ENCODE data around the gene PHF21A. TPM values are rescaled to one million over a fixed set of nuclear protein-coding genes. Genes with fewer than 3 reads are reported as not detected.

Gene PHF21A
- total and polyA plus RNA-seq, 10 of the 15 experiments (the other 5 are each of a cell fraction or from before 2014, with no cell fraction given): 2.6 to 37.2 (median 16.0) TPM

DNA sequence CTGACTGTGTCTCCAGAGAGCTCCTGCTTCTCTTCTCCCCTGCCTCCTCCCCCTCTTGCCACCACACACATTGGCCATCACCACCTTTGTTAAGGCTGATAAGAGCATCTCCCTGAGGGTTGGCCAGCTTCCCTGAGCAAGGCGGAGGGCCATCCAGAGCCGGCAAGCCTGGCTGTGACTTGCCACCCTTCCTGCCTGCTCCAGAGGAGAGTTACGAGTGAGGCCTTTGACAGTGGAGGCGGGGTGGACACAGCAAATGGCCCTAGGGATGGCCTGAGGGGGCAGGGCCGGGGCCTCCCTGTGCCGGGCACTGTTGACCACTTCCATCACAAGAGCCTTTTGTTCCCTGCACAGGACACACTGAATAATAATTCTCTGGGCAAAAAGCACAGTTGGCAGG is 219.6 kb downstream of the PHF21A start:
- SMC1A ChIA-PET (ENCODE audit: uncharacterized antibody, unreplicated experiment): no interaction called here
- Histone ChIP-seq H3K9ac (ENCODE audit: control insufficient read depth, insufficient read depth, low read length) (no peak overlapping the region), H3K9me3 (replicated peaks; ENCODE audit: control insufficient read depth, insufficient read depth, low read length) (no peaks in the 10 kb centered on the region), H3K27ac (ENCODE audit: control insufficient read depth, insufficient read depth) (no peak overlapping the region), H3K4me3 (no peak overlapping the region), H3K36me3 (ENCODE audit: control insufficient read depth in 2 of 2, insufficient read depth in 2 of 2, low read length in 1 of 2) (no peaks in the 10 kb centered on the region), H3K4me1 (ENCODE audit: control insufficient read depth, insufficient read depth, low read length) (no peaks in the 10 kb centered on the region), H2AFZ (ENCODE audit: control insufficient read depth, low read depth, low read length) (no peak overlapping the region), H3K79me2 (ENCODE audit: control insufficient read depth, insufficient read depth, low read length) (no peaks in the 10 kb centered on the region), H3K4me2 (ENCODE audit: control insufficient read depth, insufficient read depth) (no peak overlapping the region), H3K27me3 (replicated peaks in 1 of 2; ENCODE audit: control insufficient read depth in 2 of 2, insufficient read depth in 2 of 2, low read length in 1 of 2) (peaks cover 3 to 10% of the 10 kb centered on the region in 2 experiments; a peak in 3 of 4 replicates), H4K20me1 (ENCODE audit: control insufficient read depth, insufficient read depth) (no peaks in the 10 kb centered on the region; the same call in 1 of the 2 replicates)
- in situ Hi-C loops (cut with MboI) (no loop called here), intact Hi-C loops (cut with micrococcal nuclease; ENCODE audit: unreplicated experiment) (no loop called here)
- TF ChIP-seq FOXM1 (IDR thresholded peaks at IDR 0.05; ENCODE audit: low read depth, low read length) (no peak), BACH1 (IDR thresholded peaks at IDR 0.05; ENCODE audit: borderline replicate concordance) (no peak), RAD21 (IDR thresholded peaks at IDR 0.05; ENCODE audit: insufficient read depth, low read depth, low read length) (no peak), TCF12 (IDR thresholded peaks at IDR 0.05; ENCODE audit: low read depth, low read length) (no peak), NFXL1 (IDR thresholded peaks at IDR 0.05; ENCODE audit: borderline replicate concordance) (no peak), NFYB (IDR thresholded peaks at IDR 0.05; ENCODE audit: insufficient read depth, low read depth, low read length) (no peak), RCOR1 (conservative IDR thresholded peaks at IDR 0.05; ENCODE audit: low read depth, low read length) (no peak), ZNF622 (IDR thresholded peaks at IDR 0.05) (no peak), MTA3 (IDR thresholded peaks at IDR 0.05; ENCODE audit: borderline replicate concordance, low read length) (no peak), TBL1XR1 (IDR thresholded peaks at IDR 0.05; ENCODE audit: low read depth, low read length) (no peak), ZNF24 (IDR thresholded peaks at IDR 0.05) (no peak), KDM1A (IDR thresholded peaks at IDR 0.05; ENCODE audit: borderline replicate concordance) (no peak), EED (IDR thresholded peaks at IDR 0.05; ENCODE audit: low read depth) (no peak)
- TF ChIP-seq, protein P1, sequence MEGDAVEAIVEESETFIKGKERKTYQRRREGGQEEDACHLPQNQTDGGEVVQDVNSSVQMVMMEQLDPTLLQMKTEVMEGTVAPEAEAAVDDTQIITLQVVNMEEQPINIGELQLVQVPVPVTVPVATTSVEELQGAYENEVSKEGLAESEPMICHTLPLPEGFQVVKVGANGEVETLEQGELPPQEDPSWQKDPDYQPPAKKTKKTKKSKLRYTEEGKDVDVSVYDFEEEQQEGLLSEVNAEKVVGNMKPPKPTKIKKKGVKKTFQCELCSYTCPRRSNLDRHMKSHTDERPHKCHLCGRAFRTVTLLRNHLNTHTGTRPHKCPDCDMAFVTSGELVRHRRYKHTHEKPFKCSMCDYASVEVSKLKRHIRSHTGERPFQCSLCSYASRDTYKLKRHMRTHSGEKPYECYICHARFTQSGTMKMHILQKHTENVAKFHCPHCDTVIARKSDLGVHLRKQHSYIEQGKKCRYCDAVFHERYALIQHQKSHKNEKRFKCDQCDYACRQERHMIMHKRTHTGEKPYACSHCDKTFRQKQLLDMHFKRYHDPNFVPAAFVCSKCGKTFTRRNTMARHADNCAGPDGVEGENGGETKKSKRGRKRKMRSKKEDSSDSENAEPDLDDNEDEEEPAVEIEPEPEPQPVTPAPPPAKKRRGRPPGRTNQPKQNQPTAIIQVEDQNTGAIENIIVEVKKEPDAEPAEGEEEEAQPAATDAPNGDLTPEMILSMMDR (IDR thresholded peaks at IDR 0.05 in 2 of 3, conservative IDR thresholded peaks at IDR 0.05 in 1 of 3; ENCODE audit: control insufficient read depth in 2 of 3, extremely low read depth in 1 of 3, insufficient read depth in 1 of 3, low read depth in 3 of 3, low read length in 3 of 3): no peak
- TF ChIP-seq, protein P2, sequence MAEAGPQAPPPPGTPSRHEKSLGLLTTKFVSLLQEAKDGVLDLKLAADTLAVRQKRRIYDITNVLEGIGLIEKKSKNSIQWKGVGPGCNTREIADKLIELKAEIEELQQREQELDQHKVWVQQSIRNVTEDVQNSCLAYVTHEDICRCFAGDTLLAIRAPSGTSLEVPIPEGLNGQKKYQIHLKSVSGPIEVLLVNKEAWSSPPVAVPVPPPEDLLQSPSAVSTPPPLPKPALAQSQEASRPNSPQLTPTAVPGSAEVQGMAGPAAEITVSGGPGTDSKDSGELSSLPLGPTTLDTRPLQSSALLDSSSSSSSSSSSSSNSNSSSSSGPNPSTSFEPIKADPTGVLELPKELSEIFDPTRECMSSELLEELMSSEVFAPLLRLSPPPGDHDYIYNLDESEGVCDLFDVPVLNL (IDR thresholded peaks at IDR 0.05; ENCODE audit: low read depth, low read length): no peak
- TF ChIP-seq, protein P3, sequence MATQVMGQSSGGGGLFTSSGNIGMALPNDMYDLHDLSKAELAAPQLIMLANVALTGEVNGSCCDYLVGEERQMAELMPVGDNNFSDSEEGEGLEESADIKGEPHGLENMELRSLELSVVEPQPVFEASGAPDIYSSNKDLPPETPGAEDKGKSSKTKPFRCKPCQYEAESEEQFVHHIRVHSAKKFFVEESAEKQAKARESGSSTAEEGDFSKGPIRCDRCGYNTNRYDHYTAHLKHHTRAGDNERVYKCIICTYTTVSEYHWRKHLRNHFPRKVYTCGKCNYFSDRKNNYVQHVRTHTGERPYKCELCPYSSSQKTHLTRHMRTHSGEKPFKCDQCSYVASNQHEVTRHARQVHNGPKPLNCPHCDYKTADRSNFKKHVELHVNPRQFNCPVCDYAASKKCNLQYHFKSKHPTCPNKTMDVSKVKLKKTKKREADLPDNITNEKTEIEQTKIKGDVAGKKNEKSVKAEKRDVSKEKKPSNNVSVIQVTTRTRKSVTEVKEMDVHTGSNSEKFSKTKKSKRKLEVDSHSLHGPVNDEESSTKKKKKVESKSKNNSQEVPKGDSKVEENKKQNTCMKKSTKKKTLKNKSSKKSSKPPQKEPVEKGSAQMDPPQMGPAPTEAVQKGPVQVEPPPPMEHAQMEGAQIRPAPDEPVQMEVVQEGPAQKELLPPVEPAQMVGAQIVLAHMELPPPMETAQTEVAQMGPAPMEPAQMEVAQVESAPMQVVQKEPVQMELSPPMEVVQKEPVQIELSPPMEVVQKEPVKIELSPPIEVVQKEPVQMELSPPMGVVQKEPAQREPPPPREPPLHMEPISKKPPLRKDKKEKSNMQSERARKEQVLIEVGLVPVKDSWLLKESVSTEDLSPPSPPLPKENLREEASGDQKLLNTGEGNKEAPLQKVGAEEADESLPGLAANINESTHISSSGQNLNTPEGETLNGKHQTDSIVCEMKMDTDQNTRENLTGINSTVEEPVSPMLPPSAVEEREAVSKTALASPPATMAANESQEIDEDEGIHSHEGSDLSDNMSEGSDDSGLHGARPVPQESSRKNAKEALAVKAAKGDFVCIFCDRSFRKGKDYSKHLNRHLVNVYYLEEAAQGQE (IDR thresholded peaks at IDR 0.05; ENCODE audit: low read depth, low read length): no peak
- POLR2A ChIA-PET: no interaction called here
- FAIRE-seq (no peak), DNase-seq (ENCODE audit: low read depth, low spot score) (no peak), ATAC-seq (no peak)
- CTCF ChIA-PET: interaction anchor here (1.2 kb wide), 1 partner anchor 64 kb away, joined by 5 read pairs; no protein-coding TSS in a partner anchor
- RAD21 ChIA-PET (ENCODE audit: unreplicated experiment): no interaction called here
- no TSS peak for BruUV-seq (replicated peaks)
- 48% methylated on average over 6 of the region's 6 CpGs for WGBS (ENCODE audit: insufficient coverage, insufficient replicate concordance, low lambda C conversion rate, missing lambda C conversion rate)

Measured in GM12878 (cell line).